Fibroblast of skin of left quadriceps (primary cell): ENCODE results near the gene ANTKMT.

ENCODE experiments used
- DNase-seq, 2 experiments: peaks; one replicate each; pipeline ENCODE4 v3.0.0-alpha.2; 2013; ENCODE audit warnings: low read depth in 2 of 2

Gene ANTKMT

DNA sequence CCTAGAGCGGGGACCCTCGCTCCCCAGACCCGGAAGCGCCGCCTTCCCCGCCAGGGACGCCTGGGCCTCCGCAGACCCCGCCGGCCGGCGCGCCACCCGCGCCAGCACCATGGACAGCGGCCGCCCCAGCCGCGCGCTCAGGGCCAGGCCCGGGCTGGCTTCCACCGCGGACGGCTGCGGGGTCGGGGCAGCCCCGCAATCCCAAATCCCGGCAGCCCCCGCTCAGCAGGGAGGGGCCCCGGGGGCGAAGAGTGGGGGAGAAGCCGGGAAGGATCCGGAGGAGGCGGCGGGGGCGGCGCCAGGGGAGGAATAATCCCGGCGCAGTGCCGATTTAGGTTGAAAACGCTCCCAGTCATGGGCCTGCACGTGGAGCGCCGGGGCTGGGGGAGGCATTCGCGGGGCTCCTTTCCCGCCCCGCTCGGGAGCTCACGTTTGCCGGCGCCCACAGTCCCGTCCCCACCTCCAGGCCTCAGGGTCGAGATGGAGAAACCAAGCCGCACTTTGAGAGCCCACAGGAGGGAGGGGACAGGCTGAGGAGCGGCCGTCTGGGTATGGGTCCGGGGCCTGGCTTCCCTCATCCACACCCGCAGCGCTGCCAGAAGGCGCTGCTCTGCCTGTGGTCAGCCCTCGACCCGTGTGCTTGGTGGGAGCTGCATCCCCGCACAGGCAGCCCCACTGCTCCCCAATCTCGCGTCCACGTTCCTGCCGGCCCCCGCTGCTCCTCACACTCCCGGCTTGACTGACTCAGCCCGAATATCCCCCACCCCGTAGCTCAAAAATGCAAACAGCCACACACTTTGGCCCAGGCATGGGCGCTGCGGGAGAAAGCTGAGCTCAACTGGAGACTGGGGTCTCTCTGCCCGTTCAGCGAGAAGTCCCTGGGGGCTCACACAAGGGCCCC, 20.0 kb upstream of the ANTKMT start:
- no peak for DNase-seq

DNA sequence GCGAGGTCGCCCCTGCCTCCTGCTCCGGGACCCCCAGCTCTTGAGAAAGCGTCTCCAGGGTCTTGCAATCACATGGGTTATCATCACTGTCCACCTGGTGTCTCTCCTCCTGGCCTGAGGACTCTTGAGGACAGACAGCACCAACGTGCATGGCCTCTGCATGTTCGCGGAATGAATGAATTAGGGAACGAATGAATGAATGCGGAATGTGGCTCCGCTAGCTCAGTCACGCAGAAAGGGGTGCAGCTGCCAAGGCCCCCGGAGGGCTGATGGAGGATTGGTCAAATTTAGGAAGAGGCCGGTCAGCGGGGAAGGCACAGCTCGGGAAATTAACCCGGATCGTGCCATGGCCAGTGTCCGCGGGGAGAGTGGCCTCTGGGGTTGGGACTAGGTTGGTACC, 18.6 kb upstream of the ANTKMT start:
- DNase-seq, result no peak

DNA sequence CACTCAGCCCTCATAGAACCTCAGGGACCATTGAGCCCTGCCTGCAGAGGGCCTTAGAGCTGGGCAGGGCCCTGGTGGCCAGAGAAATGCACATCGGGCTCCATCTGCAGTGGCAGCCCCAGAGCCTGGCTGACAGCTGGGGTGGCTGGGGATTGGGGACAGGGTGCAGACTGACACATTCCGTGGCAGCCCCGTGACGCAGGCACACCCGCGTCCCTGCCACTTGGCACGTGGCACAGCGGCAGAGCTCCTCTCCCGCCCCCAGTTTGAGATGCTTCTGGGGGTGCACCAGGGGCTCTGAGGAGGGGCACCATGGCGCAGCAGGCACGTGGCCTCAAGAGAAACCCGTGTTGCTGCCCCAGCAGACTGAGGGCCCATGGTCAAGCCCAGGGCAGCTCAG, 17.5 kb upstream of the ANTKMT start:
- DNase-seq, result no peak

DNA sequence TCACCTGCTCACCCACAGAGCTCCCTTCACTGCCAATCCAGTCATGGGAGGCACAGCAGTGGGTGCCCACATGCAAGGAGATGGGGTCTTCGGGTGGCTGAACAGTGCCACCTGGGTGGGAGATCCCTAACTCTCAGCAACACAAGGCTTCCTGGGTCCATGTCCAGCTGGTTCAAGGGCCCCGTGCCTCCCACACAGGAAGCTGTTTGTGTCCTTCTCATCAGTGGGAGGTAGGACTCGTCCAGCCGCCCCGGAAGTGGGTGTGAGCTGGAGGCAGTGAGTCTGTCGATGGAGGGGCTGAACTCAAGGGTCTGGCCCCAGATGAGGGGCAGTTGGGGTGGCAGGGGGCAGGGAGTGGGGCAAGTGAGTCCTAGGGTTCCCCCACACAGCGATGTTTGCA, 16.9 kb upstream of the ANTKMT start:
- no peak for DNase-seq

DNA sequence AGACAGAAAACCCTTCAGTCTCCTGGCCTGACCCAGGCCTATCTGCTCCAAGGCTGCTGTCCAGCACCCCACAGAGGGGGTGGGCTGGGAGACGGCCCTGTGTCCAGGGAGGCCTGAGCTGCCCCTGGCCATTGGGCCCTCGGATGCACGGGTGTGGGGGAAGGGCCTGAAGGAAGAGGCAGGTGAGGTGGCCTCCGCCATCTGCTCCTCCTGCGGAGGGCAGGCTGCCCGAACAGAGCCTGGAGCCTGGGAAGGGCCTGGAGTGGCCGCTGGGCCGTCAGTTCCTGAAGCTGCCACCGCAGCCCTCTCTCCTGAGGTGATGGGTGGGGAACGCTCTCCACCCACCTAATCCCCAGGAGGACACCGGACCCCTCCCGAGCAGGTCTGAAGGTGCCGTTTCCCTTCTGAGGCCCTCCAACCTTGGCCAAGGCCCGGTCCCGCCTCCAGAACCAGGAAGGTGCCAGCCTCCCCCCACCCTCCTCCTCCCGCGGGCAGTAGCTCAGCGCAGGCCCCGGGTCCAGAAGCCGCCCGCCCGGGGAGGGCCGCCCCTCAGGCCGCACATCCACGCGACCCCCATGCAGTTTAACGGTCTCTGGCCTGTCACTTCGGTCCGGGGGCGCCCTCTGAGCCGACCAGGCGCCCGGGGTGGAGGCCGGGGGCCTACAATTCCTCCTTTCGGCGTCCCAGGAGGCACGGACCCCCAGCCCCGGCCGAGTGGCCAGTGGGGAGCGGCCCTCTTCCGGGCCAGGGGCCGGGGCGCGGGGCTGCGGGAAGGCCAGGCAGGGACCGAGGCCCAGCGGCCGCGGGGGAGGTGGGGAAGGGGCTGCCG, 16.2 kb upstream of the ANTKMT start:
- no peak for DNase-seq

DNA sequence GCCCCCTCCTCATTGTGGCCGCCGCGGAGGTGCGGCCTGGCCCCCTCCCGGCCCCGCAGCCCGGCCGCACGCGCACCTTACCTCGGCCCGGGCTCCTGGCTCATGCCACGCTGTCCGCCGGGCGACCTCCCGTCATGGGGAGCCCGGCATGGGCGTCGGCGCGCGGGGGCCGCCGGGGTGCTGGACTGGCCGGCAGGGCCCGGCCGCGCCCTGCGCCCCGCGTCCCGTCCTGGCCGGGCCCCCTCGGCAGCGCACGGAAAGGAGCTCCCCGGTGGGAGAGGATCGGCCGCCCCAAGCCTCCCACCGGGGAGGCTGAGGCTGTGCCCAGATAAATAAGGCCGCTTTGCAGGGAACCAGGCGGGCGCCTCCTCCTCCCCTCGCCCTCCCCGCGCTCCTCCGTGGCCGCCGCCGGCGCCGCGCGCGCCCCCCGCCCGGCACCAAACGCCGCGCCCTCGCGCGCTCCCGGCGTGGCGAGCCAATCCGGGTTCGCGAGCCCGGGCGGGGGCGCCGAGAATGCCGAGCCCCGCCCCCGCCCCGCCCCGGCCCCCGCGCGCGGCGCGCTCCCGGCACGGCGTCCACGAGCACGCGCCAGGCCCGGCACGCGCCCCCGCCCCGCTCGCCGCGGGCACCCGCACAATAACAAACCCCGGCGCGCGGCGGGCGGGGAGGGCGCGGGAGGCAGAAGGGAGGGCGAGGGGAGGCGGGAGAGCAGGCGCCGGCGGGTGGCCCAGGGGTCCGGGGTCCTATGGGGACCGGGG, 15.3 kb upstream of the ANTKMT start, which contains the start of gene FBXL16:
FBXL16 (minus strand) TSS at position 371 of the 758 bp plus-strand sequence. CDS start 8,396 bp downstream, outside the sequence.
- no peak for DNase-seq

DNA sequence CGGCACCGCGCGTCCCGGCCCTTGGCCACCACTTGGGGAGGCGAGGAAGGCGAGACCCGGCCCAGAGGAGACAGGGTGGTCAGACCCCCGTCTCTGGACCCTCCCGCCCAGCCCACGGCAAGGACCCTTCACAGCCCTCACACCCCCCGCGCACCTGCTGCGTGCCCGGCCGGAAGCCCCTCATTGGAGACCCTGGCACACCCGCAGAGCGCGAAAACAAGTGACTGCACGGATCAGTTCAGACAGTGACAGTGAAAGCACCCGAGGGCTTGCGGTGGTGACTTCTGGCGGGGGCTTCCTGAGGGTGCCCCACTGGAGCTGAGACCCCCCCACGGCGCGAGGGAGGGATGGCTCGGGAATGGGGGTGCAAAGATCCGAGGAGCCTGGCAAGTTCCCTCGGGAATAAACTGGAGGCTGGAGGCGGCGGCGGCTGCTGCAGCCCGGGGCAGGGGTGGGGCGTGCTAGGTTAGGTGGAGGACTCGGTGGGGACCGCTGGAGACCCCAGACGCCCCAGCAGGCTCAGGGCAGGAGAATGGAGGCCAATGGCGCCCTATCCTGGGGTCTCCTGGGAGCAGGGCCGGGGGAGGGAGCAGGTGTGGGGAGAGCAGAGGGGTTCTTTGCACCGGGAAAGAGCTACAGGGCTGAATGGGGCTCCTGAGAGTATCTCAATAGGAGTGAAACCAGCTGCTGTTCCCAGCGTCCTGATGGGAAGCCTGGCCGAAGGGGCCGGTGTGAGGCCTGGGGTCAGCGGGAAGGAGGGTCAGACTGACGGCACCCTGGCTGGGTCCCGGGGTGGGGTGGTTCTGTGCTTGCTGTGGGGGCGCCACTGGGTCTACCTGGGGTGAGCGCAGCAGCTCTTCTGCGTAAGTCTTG, 14.5 kb upstream of the ANTKMT start:
- no peak for DNase-seq

DNA sequence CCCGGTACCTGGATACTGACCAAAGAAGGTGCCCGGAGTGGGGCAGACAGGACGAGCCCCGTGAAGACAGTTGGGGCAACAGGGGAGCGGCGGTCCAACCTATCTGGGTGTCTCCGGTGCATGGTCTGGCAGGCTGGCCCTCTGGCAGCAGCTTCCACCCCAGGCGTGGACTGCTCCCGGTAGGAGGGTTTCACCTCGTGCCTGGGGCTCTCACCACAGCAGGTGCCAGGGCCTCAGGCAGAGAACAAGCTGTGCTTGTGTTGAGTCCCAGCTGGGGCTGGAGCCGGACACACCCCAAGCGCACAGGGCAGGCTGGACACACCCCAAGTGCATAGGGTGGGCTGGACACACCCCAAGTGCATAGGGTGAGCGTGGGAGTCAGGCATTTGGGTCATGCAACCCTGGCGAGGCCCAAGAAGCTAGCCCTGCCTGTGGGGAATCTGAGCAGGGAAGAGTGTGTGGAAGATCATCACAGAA, 13.8 kb upstream of the ANTKMT start:
- no peak for DNase-seq

DNA sequence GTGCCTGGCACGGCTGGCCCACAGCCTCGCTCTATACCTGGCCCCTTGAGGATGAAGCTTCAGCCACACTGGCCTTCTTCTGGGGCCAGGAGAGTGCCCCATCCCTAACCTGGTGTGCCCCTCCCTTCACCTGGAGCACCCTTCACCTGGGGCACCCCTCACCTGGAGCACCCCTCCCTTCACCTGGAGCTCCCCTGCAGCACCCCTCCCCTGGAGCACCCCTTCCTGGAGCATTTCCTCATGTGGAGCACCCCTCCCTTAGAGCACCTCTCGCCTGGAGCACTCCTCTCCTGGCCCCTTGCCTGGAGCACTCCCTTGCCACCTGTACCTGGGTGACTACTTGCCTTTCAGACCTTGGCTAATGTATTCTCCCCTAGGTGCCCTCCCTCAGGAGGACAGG, 12.9 kb upstream of the ANTKMT start:
- no peak for DNase-seq

DNA sequence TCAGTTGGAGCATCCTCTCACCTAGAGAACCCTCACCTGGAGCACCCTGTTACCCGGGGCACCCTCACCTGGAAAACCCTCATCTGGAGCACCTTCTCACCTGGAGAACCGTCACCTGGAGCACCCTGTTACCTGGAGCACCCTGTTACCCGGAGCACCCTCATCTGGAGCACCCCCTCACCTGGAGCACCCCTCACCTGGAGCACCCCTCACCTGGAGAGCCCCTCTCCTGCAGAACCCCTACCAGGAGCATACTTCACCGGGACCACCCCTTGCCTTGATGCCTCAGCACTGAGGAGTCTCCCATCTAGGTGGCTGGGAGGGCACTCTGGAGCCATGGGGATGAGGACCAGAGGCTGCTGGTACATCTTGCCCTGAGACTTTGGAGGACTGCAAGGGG, 12.0 kb upstream of the ANTKMT start:
- DNase-seq, result no peak

DNA sequence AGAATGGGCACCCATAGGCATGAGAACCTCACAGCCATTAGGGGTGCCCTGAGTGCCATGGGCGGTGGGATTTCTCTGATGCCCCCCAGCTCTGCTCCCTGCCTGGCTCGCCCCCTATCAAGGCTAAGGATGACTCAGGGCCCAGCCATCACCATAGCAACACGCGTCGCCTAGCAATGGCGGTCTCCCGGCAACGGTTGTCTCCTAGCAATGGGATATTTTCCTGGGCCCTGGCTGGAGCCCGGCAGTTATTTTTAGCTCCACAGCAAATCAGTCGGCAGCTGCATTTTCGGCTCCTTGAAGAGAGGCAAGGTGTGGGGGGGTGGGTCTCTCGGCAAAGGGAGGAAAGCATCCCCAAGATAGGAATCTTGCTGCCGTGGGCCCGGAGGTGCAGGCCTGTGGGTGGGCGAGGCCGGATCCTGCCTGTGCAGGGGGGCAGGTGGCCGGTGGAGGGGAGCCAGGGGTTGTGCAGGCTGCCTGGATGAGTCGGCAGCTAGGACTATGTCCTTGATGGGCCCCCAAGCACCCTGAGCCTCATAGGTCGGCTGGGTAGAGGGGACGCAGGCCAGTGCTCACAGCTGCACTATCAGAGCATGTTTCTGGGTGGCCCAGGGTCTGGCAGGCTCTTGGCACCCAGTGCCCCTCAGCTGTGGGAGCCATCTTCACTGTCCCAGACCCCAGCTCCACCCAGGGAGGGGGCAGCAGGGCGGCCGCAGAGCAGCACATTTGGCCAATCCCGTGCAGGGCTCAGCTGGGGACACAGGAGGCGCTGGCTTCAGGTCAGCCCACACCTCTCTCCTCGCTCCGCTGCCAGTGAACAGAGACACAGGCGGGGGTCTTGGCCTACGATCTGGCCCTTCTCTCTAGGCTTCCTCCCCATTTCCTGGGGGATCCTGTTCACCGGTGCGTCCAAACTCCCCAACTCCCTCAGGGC, 11.1 kb upstream of the ANTKMT start:
- peak in 1 of 2 experiments; percentile 42 for DNase-seq

DNA sequence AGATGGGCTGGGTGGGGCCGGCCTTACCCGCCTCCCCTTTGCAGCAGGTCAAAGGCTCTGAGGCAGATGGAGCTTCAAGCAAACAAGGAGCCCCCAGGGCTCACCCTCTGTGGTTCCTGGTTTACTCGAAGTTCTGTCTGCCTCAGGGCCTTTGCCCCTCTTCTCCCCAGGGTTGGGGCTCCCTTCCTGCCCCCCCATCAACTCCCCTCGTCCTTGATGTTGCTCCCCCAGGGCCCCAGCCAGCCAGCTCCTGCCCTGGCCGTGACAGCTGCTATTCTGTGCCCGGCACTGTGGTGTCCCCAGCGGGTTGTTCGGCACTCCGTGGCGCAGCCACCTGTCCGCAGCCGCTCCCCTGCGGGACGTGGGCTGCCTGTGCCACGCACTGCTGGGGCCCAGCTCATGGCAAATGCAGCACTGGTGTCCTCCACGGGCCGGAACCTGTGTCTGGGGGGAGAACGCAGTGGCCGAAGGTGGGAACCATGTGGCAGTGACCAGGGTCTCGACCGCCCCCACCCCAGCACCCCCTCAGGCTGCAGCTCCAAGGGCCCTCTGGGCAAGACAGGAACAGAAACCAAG, 10.4 kb upstream of the ANTKMT start:
- DNase-seq, result no peak

DNA sequence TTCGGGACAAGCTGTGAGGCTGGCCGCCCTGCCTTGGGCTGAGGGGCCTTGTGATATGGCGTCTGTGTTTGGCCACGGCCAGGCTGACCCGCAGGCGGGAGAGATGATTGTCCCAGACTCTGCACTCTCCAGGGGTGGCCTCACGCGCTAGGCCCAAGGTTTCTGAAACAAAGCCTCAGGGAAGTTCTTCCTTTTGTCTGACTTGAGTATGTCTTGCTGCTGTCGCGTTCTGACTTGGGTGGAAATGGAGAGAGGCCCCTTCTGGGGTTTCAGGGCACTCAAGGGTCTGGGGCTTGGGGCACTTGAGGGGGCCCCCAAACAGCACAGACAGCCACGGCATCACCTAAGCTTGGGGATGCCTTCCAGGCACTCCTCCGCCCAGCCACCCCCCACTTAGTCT, 9.9 kb upstream of the ANTKMT start:
- DNase-seq, result no peak

DNA sequence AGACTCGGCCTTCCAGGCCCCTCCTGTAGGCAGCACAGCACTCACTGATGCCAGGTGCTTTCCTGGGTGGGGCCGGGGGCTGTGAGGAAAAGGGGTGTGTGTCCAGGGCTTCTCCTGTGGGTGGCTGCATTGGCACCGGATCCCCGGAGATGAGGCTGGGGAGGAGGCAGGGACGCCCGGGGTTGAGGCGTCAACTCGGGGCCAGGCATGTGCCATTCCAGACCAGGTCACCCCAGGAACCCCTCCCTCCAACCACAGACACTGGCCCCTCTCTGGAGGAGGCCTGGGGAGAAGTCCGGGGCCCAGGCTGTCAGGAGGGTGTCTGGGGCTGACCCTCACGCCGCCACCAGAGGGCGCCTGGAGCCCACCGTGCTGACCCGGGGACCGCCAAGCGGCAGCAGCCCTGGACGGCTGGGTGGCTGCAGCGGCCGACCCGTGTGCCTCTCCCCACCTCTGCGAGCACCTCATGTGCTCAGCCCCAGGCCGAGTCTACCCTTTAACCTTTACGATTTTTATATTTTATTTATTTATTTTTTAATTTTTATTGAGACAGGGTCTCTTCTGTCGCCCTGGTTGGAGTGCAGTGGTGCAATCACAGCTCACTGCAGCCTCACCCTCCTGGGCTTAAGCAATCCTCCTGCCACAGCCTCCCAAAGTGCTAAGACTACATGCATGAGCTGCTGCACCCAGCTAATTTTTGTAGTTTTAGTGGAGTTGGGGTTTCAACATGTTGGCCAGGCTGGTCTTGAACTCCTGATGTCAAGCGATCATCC, 9.2 kb upstream of the ANTKMT start:
- no peak for DNase-seq

DNA sequence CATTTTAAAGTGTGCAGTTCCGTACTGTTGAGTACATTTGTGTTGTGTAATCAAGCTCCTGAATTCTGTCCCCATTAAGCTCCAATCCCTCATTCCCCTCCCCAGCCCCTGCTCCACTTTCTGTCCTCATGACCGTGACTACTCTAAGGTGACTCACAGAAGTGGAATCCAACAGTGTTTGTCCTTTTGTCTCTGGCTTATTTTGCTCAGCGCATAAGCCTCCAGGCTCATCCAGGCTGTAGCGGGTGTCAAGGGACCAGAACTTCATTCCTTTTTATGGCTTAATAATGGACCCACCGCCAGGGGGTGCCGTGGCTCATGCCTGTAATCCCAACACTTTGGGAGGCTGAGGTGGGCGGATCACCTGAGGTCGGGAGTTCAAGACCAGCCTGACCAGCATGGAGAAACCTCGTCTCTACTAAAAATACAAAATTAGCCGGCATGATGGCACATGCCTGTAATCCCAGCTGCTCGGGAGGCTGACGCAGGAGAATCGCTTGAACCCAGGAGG, 8.2 kb upstream of the ANTKMT start:
- DNase-seq, result peak; percentile 72 to 78

DNA sequence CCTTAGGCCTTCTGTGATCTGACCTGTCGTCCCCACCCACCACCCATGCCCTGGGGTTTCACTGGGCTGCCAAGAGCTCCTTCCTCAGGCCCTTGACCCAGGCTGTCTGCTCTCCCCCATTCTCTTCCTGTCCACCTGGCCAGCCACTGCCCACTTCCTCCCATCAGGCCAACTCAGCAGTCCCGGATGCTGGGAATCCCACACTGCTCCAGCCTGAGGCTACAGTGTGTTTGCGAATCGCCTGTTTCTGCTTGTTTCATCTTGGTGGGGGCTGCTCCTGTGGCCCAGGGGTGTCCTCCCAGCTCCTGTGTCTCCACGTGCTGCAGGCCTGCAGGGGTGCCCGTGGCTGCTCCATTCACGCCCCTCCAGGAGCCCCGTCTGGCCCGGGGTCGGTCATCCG, 6.9 kb upstream of the ANTKMT start:
- no peak for DNase-seq

DNA sequence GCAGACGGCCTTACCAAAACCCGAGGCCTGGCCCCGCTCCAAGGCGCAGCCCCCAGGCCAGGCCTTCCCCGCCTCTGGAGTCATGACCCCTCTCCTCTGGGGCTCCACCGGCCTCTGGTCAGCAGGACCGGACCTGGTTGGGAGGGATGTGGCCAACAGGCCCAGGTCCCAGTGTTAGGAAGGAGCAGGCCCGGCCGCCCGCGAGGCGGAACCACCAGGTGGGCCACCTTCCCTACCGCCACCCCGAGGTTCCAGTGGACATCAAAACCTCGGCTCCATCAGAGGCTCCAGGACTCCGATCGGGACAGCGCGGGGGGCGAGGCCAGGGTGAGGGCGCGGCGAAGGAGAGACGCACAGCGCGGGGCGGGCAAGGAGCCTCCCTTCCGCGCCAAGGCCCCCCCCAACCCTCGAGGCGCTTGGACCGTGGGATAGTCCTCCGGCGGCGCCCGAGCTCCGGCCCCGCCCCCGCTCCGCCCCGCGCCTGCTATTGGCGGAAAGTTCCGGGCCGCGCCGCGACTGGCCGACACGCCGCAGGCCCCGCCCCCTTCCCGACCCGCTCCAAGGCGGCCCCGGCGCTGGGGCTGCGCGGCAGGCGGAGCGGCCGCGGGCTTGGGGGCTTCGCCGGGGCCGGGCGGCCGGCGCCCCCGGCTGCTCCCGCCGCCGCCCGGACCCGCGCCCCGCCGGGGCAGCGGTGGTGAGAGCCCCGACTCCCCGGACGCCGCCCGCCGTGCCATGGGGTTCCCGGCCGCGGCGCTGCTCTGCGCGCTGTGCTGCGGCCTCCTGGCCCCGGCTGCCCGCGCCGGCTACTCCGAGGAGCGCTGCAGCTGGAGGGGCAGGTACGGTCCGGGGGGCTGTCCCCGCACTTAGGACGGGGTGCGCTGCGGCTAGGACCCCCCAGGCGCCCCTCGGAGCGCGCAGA, 6.1 kb upstream of the ANTKMT start, which contains the start of gene METRN:
METRN (plus strand) TSS at position 561 of the 919 bp plus-strand sequence; CDS start at position 733, 172 bp downstream.
- DNase-seq, result peak; percentile 58 to 64
